GM12801 (cell line): ENCODE measurements around the gene PTPRR.

Experiments
- TF ChIP-seq, protein P1 (sequence below): IDR thresholded peaks from one replicate; pipeline ENCODE4 v1.5.1; 2011; ENCODE audit warnings: control low read depth; ENCODE audit not compliant: insufficient read length; ENCODE audit errors: extremely low read depth

Gene PTPRR

GRCh38 chr12:70960484-70960883 lies 39.9 kb upstream of the PTPRR start:
- TF ChIP-seq, protein P1, sequence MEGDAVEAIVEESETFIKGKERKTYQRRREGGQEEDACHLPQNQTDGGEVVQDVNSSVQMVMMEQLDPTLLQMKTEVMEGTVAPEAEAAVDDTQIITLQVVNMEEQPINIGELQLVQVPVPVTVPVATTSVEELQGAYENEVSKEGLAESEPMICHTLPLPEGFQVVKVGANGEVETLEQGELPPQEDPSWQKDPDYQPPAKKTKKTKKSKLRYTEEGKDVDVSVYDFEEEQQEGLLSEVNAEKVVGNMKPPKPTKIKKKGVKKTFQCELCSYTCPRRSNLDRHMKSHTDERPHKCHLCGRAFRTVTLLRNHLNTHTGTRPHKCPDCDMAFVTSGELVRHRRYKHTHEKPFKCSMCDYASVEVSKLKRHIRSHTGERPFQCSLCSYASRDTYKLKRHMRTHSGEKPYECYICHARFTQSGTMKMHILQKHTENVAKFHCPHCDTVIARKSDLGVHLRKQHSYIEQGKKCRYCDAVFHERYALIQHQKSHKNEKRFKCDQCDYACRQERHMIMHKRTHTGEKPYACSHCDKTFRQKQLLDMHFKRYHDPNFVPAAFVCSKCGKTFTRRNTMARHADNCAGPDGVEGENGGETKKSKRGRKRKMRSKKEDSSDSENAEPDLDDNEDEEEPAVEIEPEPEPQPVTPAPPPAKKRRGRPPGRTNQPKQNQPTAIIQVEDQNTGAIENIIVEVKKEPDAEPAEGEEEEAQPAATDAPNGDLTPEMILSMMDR, result no peak

GRCh38 chr12:70955415-70955814 lies 34.9 kb upstream of the PTPRR start:
- TF ChIP-seq, protein P1, result no peak

GRCh38 chr12:70950451-70950850 lies 29.9 kb upstream of the PTPRR start:
- TF ChIP-seq, protein P1, result no peak

GRCh38 chr12:70948976-70949336 lies 28.4 kb upstream of the PTPRR start:
- TF ChIP-seq, protein P1, result no peak

- TF ChIP-seq, protein P1, result no peak
Observed at GRCh38 chr12:70948236-70948975, 27.9 kb upstream of the PTPRR start.

- TF ChIP-seq, protein P1, result no peak
Observed at GRCh38 chr12:70936203-70936813, 15.8 kb upstream of the PTPRR start.

DNA sequence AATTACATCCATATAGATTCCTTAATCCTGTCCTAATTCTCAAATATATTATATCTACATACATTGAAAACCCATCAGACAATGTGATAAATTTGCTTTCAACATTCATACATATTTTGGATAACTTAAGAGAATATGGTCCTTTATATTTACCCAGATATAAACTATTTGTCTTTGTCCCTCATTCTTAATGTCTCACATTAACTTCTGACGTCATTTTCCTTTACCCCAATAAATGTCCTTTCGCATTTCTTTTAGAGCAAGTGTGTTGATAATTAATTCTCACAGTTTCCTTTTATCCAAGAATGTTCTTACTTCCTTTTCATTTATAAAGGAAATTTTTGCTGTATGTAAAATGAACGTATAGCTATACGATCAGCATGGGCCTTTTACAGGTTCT lies 12.6 kb upstream of the PTPRR start:
- TF ChIP-seq, protein P1, result no peak
